GM12878 (cell line): ENCODE results near the gene SELENOH. TPM values are rescaled to one million over a fixed set of nuclear protein-coding genes. Genes with fewer than 3 reads are reported as not detected.

Experiments
- CEBPB ChIP-seq, 2 experiments: fragments of 150-350 bp in 1 of 2; IDR thresholded peaks; 2 replicates each; pipeline ENCODE4 v1.6.1; 2012 to 2014; ENCODE audit warnings: low read depth in 2 of 2, low read length in 2 of 2, borderline replicate concordance in 1 of 2, inconsistent platforms in 1 of 2
- CTCF ChIP-seq, 3 experiments: IDR thresholded peaks in 2 of 3; conservative IDR thresholded peaks in 1 of 3; 2 replicates each; pipeline ENCODE4 v1.5.1; 2011; ENCODE audit warnings: low read depth in 3 of 3, low read length in 3 of 3, mild to moderate bottlenecking in 3 of 3, control low read depth in 2 of 3, moderate library complexity in 2 of 3, inconsistent platforms in 1 of 3, mixed read lengths in 1 of 3; ENCODE audit not compliant: control insufficient read depth in 2 of 3, insufficient read depth in 1 of 3; ENCODE audit errors: extremely low read depth in 1 of 3
- EGR1 ChIP-seq, 2 experiments: IDR thresholded peaks; 1 replicate in 1 of 2; 2 replicates in 1 of 2; pipeline ENCODE4 v1.6.1; 2011 to 2012; ENCODE audit warnings: low read depth in 2 of 2, low read length in 2 of 2, borderline replicate concordance in 1 of 2, mild to moderate bottlenecking in 1 of 2, moderate library complexity in 1 of 2
- ETV6 ChIP-seq, 2 experiments: fragments of 450-650 bp in 1 of 2; IDR thresholded peaks in 1 of 2; conservative IDR thresholded peaks in 1 of 2; 2 replicates each; pipeline ENCODE4 v1.6.1; 2014; ENCODE audit warnings: antibody characterized with exemption in 1 of 2, borderline replicate concordance in 1 of 2, low read depth in 1 of 2, mild to moderate bottlenecking in 1 of 2, moderate library complexity in 1 of 2
- FOS ChIP-seq: IDR thresholded peaks from 3 replicates; pipeline ENCODE4 v1.6.1; 2011; ENCODE audit warnings: borderline replicate concordance; ENCODE audit not compliant: insufficient read length; ENCODE audit errors: extremely low read depth
- FOXM1 ChIP-seq: IDR thresholded peaks from 2 replicates; pipeline ENCODE4 v1.6.1; 2012; ENCODE audit warnings: low read depth, mild to moderate bottlenecking, inconsistent platforms, low read length, moderate library complexity
- MTA2 ChIP-seq: fragments of 450-650 bp; IDR thresholded peaks from 2 replicates; pipeline ENCODE4 v1.6.1; 2016; ENCODE audit warnings: low read depth, mild to moderate bottlenecking, moderate library complexity
- NFIC ChIP-seq: IDR thresholded peaks from 2 replicates; pipeline ENCODE4 v1.6.1; 2012; ENCODE audit warnings: low read depth, mild to moderate bottlenecking, inconsistent platforms, low read length, moderate library complexity
- PML ChIP-seq: IDR thresholded peaks from 2 replicates; pipeline ENCODE4 v1.6.1; 2012; ENCODE audit warnings: low read length, inconsistent platforms
- POU2F2 ChIP-seq: IDR thresholded peaks from 3 replicates; pipeline ENCODE4 v1.6.1; 2011; ENCODE audit warnings: low read depth, mild to moderate bottlenecking, low read length, borderline replicate concordance
- RB1 ChIP-seq: fragments of 450-650 bp; formaldehyde crosslinking; IDR thresholded peaks from 2 replicates; pipeline ENCODE4 v1.6.1; 2017; ENCODE audit warnings: mild to moderate bottlenecking, borderline replicate concordance
- RFX5 ChIP-seq: IDR thresholded peaks from 2 replicates; pipeline ENCODE4 v1.6.1; 2011; ENCODE audit warnings: low read depth, low read length, improper control_type of control experiment
- SREBF2 ChIP-seq: IDR thresholded peaks from 2 replicates; pipeline ENCODE4 v1.6.1; 2012; ENCODE audit warnings: mild to moderate bottlenecking, low read length
- STAT1 ChIP-seq: fragments of 450-650 bp; conservative IDR thresholded peaks from 2 replicates; pipeline ENCODE4 v1.6.1; 2014; ENCODE audit warnings: antibody characterized with exemption, mild to moderate bottlenecking
- ZBED1 ChIP-seq: IDR thresholded peaks from 2 replicates; pipeline ENCODE4 v1.6.1; 2016; ENCODE audit warnings: borderline replicate concordance
- polyA plus RNA-seq, 11 experiments: library from polyadenylated mRNA; depleted of rRNA in 4 of 11; unstranded in 6 of 11; stranded (reverse) in 5 of 11; fragments of >200 nt; fragmentation: Nextera tagmentation in 4 of 11; fragmentation: Illumina TruSeq in 1 of 11; extraction: Ambion mirVana in 4 of 11; extraction: Trizol in 1 of 11; gene quantifications; 1 replicate in 1 of 11; 2 replicates in 10 of 11; pipeline versions ENCODE4 v1.2.1 to v1.2.3, GENCODE V29; 2011 to 2016; ENCODE audit warnings: inconsistent platforms in 2 of 11, missing spikeins in 2 of 11, low read depth in 1 of 11
- total RNA-seq, 4 experiments: library from RNA; depleted of rRNA in 3 of 4; stranded (reverse); fragments of >200 nt in 3 of 4; fragmentation: Illumina TruSeq in 1 of 4; extraction: Trizol in 1 of 4; gene quantifications; 2 replicates each; pipeline versions ENCODE4 v1.2.1 to v1.2.3, GENCODE V29; 2013 to 2021
- TF ChIP-seq, protein P1 (sequence below): fragments of 450-650 bp; IDR thresholded peaks from 2 replicates; pipeline ENCODE4 v1.6.1; 2017; ENCODE audit warnings: mild to moderate bottlenecking, moderate library complexity

SELENOH gene
- total and polyA plus RNA-seq, 10 of the 15 experiments (the other 5 are each of a cell fraction or from before 2014, with no cell fraction given), result 20.3 to 458 (median 200) TPM

DNA sequence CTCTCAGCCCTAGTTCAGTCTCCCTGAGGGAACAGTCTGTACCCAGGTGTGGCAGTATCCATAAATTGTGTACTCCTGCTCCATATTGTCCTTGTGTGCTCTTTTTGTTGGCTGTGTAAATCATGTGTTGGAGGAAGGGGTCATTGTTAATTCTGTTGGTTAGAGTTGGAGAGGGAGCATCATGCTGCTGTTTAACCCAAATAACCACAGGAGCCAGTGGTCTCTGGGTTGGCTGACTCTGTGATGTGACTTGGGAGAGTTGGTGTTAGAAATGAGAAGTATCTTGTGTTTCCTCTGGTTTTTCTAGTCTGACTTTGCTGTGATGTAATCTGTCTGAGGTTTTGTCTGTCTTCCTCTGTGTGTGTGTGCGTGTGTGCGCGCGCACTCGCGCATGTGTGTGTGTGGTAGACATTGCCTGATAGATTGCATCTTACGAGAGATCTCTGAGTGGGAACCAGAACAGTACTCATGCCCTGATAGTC, 50.8 kb downstream of the SELENOH start (continued):
- TF ChIP-seq ETV6 (conservative IDR thresholded peaks at IDR 0.05 in 1 of 2, IDR thresholded peaks at IDR 0.05 in 1 of 2; ENCODE audit: borderline replicate concordance in 1 of 2, low read depth in 1 of 2) (peak in 1 of 2 experiments; percentile 85; a peak in 2 of 4 replicates), RFX5 (no peak), CEBPB (IDR thresholded peaks at IDR 0.05; ENCODE audit: borderline replicate concordance in 1 of 2, low read depth in 2 of 2, low read length in 2 of 2) (peak in 1 of 2 experiments; percentile 38; a peak in 1 of 4 replicates), SREBF2 (no peak), RB1 (no peak), EGR1 (IDR thresholded peaks at IDR 0.05; ENCODE audit: borderline replicate concordance in 1 of 2, low read depth in 2 of 2, low read length in 2 of 2) (0 out of 3 replicates have a peak, but pooled peaks of 1 of the 2 experiments have one; percentile 29), PML (peak; percentile 73), FOS (no peak), CTCF (IDR thresholded peaks at IDR 0.05 in 2 of 3, conservative IDR thresholded peaks at IDR 0.05 in 1 of 3; ENCODE audit: control insufficient read depth in 2 of 3, extremely low read depth in 1 of 3, insufficient read depth in 1 of 3, low read depth in 3 of 3, low read length in 3 of 3) (no peak), MTA2 (peak; percentile 80), NFIC (peak; percentile 84), STAT1 (no peak), POU2F2 (peak; percentile 67; the same call in 1 of the 3 replicates), FOXM1 (peak; percentile 84; the same call in 1 of the 2 replicates), ZBED1 (peak; percentile 82; the same call in 1 of the 2 replicates)
- TF ChIP-seq, protein P1, sequence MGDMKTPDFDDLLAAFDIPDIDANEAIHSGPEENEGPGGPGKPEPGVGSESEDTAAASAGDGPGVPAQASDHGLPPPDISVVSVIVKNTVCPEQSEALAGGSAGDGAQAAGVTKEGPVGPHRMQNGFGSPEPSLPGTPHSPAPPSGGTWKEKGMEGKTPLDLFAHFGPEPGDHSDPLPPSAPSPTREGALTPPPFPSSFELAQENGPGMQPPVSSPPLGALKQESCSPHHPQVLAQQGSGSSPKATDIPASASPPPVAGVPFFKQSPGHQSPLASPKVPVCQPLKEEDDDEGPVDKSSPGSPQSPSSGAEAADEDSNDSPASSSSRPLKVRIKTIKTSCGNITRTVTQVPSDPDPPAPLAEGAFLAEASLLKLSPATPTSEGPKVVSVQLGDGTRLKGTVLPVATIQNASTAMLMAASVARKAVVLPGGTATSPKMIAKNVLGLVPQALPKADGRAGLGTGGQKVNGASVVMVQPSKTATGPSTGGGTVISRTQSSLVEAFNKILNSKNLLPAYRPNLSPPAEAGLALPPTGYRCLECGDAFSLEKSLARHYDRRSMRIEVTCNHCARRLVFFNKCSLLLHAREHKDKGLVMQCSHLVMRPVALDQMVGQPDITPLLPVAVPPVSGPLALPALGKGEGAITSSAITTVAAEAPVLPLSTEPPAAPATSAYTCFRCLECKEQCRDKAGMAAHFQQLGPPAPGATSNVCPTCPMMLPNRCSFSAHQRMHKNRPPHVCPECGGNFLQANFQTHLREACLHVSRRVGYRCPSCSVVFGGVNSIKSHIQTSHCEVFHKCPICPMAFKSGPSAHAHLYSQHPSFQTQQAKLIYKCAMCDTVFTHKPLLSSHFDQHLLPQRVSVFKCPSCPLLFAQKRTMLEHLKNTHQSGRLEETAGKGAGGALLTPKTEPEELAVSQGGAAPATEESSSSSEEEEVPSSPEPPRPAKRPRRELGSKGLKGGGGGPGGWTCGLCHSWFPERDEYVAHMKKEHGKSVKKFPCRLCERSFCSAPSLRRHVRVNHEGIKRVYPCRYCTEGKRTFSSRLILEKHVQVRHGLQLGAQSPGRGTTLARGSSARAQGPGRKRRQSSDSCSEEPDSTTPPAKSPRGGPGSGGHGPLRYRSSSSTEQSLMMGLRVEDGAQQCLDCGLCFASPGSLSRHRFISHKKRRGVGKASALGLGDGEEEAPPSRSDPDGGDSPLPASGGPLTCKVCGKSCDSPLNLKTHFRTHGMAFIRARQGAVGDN, result 0 out of 2 replicates have a peak, but pooled peaks have one; percentile 18
